ENCODE data around the gene EMC1.

GRCh38 chr1:19239876-19240275 lies 11.4 kb downstream of the EMC1 start:
- TF ChIP-seq POLR2A (IDR thresholded peaks at IDR 0.05; ENCODE audit: low read depth, low read length) (no peak), CTCF (IDR thresholded peaks at IDR 0.05; ENCODE audit: extremely low read depth in 1 of 2, insufficient read depth in 1 of 2, low read depth in 1 of 2, low read length in 2 of 2) (no peak), EZH2 (IDR thresholded peaks at IDR 0.05; ENCODE audit: borderline replicate concordance, low read depth, low read length, severe bottlenecking) (no peak)

Data from endothelial cell of umbilical vein (primary cell).